DMS 273 (cell line): ENCODE results near the gene TMEM53.
"Not testable (repeated sequence)": the region's sequence is repeated elsewhere in the genome, so short reads cannot be mapped to it uniquely, and the experiment has no call there.

Source experiments
- DNase-seq: peaks from one replicate; lab custom pipeline; 2025; ENCODE audit not compliant: unreplicated experiment; lab: John Stamatoyannopoulos, UW

TMEM53 gene

GRCh38 chr1:44674113-44675000, at the start of gene TMEM53, which contains the start of gene ARMH1:
Gene TMEM53, minus strand, starts transcription at chr1:44674481. Its CDS starts 90 bp downstream, at chr1:44674391.
Gene ARMH1, plus strand, starts transcription at chr1:44674714. Its CDS starts 14,984 bp downstream, at chr1:44689698.
- DNase-seq: peak; percentile 100

GRCh38 chr1:44723496-44724295, 49.4 kb upstream of the TMEM53 start:
- DNase-seq: no peak

GRCh38 chr1:44723064-44723463, 48.8 kb upstream of the TMEM53 start:
- DNase-seq: no peak

DNA sequence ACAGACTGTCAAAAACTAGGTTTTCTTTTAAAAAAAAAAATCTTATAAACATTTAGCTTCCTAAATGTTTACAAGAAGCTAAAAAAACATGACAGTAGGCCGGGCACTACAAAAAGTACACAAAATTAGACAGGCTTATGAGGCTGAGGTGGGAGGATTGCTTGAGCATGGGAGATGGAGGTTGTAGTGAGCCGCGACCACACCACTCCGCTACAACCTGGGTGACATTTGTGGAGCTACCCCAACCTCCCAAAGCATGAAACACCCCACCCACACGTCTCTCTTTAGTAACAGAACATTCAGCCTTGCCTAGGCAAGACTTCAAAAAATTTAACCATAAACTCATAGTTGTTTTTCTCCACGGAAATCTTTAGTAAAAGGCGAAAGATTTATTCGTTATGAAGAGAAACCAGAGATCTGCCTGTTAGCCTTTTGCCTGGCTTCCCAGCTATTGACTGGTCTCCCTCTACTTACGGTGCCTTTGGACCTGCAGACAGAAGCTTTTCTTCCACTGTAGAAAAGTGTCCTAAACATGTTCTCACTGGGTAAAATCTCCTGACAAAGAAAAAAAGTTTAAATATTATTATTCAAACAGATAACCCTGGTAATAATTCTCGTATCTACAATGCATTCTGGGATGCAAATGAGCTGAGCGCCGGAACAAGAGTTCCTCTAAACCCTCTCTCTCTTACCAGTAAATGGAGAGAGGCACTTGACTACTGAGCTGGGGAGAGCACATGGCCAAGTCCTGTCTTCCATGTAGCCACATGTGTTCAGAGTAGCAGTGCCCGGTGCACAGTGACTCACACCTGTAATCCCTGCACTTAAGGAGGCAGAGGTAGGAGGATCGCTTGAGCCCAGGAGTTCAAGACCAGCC, 47.4 kb upstream of the TMEM53 start:
- peak; percentile 98 for DNase-seq

DNA sequence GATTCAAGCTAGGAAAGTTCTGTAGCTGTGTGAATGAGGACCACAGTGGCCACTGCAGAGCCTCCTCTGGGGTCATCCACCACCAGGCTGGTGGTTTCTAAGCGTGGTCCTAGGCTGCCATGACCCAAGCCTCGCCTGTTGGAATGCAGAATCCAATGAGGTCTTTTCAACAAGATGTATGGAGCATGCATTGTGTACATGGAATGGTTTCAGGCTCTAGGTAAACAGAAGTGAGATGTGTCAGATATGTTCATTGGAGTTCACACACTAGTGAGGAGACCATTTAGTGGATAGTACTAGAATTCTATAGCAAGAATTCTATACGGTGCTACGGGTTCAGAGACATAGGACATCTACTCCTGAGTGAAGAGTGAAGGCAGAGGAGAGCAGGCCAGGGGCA, 46.0 kb upstream of the TMEM53 start:
- peak; percentile 30 for DNase-seq

DNA sequence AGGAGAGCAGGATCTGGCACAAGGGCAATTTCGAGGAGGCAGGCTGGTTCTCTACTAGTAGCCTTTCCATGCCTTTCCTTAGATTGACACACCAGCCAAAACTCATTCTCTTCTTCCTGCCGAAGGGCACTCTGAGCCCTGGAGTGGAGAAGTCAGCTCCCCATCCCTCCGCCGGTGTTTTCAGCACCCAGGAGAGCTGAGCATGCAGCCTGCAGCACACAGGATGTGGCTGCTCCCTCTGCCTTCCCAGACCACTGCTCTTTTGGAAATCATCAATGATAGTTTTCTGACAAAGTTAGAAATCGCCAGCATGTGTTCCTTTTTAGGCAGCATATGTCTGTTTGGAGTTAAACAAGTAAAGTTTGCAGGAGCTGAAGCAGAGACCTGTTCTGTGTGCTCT, 45.0 kb upstream of the TMEM53 start:
- DNase-seq: no peak

- no peak for DNase-seq
Observed at GRCh38 chr1:44718091-44718490, 43.8 kb upstream of the TMEM53 start.

DNA sequence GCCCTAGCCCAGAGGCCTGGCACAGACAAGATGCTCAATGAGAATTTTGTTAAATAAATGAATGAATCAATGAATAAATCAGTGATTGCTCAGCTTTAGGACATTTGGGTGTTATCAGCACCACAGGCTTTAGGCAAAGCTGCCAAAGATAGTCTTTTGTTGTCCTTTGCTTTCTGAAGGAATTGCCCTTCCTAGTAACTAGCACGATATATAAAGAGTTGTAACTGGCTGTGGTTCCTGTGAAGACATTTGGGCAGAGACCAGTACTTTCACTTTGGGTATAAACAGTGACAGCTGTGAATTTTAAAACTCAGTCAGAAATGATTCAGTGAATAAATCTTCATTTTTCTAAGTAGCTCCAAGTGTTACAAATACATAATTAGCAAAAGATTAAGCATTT, 43.4 kb upstream of the TMEM53 start:
- no peak for DNase-seq

- DNase-seq: no peak
Observed at GRCh38 chr1:44717156-44717555, 42.9 kb upstream of the TMEM53 start.

DNA sequence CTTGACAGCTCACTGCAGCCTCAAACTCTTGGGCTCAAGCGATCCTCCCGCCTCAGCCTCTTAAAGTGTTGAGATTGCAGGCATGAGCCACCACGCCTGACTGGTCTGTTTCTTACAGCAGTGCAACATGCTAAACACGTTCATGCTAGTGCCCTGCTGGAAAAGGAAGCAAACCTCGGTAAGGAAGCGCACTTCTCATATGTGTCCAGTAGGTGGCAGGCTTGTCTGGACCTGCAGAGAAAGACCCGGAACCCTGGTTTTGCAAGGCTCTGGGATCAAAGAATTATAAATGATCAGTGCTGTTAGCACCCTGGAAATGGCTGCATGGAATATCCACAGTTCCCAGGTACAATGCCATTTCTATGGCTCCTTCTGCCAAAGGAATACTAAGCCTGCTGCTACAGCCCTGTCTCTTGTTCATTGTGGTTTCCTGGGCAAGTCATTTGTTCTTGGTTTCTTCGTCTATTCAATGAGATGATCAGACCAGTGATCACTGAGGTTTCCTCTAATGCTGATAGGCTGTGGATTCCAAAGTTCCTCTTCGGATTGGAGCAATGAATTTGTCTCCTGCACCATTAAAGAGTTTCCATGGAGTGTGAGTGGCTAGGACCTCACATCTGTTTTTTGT, 40.8 kb upstream of the TMEM53 start:
- peak; percentile 87 for DNase-seq

DNA sequence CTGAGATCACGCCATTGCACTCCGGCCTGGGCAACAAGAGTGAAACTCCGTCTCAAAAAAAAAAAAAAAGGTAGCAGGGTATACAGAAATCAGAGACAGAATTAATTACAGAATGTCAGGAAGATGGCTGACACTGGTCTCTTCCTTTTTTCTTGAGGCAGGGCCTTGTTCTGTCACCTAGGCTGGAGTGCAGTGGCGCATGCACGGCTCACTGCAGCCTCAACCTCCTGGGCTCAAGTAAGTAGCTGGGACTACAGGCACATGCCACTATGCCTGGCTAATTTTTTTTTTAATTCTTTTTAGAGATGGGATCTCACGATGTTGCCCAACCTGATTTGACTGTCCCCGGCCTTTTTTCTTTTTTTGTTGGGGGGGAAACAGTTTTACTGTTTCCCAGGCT, 40.3 kb upstream of the TMEM53 start:
- no peak for DNase-seq

DNA sequence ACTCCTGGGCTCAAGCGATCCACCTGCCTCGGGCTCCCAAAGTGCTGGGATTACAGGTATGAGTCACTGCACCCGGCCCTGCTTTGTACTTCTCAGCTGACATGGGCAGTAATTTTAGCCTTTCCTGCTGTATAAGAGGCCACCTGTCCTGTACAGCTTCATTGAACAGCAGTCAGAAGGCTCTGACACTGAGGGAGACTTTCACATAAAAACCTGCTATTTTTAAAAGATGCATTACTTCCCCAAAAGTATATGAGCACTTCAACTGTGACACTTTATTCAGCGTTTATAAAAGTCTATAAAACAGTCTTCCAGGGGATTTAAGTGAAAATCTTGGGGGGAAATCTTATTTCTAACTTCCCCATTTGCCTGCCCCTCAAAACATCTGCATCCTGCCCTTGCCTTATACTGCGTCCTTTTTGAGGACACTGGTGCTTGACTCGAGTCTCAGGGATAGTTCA, 39.1 kb upstream of the TMEM53 start:
- peak; percentile 27 for DNase-seq

DNA sequence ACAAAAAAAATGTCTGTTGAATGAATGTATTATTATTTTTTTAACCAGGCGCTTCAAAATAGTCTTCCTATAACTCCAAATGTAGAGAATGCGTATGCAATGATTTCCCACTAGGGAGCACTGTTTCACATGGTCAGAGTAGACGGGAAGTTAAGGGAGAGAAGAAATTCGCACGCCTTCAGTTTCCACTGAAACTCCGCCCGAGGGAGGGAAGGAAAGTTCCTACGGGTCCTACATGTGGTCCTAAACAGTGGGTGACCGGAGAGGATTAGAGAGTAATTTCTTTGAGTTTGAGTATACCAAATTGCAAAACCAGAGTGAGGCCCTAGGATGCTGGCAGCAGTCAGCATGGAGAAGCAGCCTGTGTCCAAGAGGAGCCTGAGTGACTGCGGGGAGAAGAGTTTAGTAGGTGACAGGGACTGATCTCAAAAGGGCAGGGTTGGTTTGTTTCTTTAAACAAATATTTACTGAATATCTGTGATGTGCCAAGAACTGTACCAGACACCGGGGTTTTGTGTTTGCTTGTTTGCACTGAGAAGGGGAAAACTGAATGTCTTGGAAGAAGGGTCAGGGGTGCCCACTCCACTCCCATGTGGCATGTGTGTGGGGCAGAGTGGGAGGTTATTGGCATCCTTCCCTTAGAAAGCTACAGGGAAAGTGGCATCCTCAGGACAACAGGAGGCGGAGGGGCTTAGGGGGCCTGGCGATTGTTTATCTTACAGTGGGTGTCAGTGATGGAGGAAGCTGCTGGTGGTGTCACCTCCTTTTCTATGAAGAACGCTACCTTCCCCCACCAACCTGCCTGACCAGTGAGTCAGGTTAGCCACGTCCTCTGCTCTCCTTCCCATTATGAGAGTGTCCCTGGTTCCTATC, 33.9 kb upstream of the TMEM53 start:
- DNase-seq: peak; percentile 34

DNA sequence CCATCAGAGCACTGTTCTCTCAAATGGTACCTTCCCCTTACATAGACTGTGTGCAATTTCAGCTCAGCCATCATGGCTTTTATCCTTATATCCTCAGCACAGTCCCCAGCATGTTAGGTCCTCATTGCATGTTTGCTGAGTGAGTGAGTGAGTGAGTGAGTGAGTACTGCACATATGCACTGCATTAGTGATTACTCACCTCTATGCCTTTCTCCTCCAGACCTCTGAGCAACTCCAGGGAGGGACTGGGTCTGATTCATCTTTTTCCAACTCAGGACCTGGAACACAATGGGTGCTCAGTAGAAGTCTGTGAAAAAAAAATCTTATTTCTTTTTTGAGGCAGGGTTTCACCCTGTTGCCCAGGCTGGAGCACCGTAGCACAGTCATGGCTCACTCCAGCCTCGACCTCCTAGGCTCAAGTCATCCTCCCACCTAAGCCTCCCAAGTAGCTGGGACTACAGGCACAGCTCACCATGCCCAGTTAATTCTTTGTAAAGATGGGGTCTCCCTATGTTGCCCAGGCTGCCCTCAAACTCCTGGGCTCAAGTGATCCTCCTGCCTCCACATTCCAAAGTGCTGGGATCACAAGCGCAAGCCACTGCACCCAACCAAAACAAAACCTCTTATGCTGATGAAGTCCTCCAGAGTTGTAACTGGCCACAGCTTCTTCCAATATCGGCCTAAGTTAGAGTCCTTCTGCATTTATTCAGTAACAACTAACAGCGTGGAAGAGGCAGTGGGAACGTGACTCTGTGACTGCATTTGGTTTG, 33.0 kb upstream of the TMEM53 start:
- DNase-seq: no peak

- DNase-seq: no peak
Observed at GRCh38 chr1:44705938-44706337, 31.7 kb upstream of the TMEM53 start.

DNA sequence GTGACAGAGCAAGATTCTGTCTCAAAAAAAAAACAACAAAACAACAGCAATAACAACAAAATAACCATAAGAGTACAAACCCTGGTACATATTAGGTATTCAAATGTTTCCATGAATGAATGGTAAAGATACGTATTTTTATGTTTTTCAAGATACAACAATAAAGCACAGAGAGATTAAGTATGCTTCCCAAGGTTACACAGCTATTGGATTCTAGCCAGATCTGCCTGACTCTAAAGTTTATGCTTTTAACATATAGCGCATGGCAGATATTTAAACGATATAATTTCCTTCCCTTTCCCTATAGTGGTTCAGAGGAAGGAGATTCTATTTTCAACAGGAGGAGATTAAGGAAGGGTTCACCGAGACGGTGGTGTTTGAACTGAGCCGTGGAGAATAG, 31.2 kb upstream of the TMEM53 start:
- DNase-seq: no peak

- DNase-seq: no peak
Observed at GRCh38 chr1:44701141-44701573, 26.9 kb upstream of the TMEM53 start.

DNA sequence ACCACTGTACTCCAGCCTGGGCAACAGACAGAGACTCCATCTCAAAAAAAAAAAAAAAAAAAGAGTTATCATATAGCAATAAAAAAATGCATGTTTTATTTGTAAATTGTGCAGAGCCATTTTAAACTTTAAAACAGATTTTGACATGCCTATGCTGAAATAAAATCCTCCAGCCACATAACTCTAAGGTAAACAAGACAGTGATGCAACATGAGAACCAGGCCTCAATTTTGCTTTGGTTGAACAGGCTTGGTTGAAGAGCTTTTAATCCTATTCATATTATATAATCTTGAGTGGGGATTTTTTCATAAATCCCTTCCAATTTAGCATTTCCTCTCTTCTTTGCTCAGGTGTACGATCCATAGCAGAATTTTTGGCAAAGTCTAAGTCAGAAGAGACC, 26.3 kb upstream of the TMEM53 start:
- DNase-seq: no peak

DNA sequence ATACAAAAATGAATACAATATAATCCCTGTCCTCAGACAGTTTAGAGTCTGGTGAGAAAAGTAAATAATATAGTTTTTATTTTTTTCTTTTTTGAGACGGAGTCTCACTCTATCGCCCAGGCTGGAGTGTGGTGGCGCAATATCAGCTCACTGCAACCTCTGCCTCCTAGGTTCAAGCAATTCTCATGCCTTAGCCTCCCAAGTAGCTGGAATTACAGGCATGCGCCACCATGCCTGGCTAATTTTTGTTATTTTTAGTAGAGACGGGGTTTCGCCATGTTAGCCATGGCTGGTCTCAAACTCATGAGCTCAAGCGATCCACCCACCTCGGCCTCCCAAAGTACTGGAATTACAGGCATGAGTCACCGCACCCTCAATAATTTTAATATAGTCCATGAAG, 25.1 kb upstream of the TMEM53 start:
- not testable (repeated sequence) for DNase-seq
